HG03521 (cell line): ENCODE measurements around the gene NRSN2.
"Not testable (repeated sequence)": the region's sequence is repeated elsewhere in the genome, so short reads cannot be mapped to it uniquely, and the experiment has no call there.

Experiments used
- ATAC-seq: cut with Tn5 transposase; IDR thresholded peaks from one replicate; pipeline ENCODE4 v1.9.1; 2021; ENCODE audit warnings: mild to moderate bottlenecking, moderate library complexity; ENCODE audit not compliant: unreplicated experiment

Gene NRSN2

DNA sequence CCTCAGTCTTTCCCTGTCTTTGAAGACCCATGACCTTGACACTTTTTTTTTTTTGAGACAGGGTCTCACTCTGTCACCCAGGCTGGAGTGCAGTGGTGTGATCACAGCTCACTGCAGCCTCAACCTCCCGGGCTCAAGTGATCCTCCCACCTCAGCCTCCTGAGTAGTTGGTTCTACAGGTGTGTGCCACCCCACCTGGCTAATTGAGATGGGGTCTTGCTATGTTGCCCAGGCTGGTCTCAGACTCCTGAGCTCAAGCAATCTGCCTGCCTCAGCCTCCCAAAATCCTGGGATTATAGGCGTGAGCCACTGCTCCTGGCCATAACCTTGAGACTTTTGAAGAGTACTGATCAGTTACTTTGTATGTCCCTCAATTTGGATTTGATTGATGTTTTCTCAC lies 46.4 kb downstream of the NRSN2 start:
- not testable (repeated sequence) for ATAC-seq

DNA sequence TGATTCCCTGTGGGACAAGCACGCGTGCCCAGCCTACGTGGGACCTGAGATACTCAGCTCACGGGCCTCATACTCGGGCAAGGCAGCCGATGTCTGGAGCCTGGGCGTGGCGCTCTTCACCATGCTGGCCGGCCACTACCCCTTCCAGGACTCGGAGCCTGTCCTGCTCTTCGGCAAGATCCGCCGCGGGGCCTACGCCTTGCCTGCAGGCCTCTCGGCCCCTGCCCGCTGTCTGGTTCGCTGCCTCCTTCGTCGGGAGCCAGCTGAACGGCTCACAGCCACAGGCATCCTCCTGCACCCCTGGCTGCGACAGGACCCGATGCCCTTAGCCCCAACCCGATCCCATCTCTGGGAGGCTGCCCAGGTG lies 49.3 kb downstream of the NRSN2 start:
- no peak for ATAC-seq

DNA sequence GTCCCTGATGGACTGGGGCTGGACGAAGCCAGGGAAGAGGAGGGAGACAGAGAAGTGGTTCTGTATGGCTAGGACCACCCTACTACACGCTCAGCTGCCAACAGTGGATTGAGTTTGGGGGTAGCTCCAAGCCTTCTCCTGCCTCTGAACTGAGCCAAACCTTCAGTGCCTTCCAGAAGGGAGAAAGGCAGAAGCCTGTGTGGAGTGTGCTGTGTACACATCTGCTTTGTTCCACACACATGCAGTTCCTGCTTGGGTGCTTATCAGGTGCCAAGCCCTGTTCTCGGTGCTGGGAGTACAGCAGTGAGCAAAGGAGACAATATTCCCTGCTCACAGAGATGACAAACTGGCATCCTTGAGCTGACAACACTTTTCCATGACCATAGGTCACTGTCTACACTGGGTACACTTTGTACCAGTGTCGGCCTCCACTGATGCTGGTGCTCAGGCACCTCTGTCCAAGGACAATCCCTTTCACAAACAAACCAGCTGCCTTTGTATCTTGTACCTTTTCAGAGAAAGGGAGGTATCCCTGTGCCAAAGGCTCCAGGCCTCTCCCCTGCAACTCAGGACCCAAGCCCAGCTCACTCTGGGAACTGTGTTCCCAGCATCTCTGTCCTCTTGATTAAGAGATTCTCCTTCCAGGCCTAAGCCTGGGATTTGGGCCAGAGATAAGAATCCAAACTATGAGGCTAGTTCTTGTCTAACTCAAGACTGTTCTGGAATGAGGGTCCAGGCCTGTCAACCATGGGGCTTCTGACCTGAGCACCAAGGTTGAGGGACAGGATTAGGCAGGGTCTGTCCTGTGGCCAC lies 49.9 kb downstream of the NRSN2 start:
- ATAC-seq: no peak

DNA sequence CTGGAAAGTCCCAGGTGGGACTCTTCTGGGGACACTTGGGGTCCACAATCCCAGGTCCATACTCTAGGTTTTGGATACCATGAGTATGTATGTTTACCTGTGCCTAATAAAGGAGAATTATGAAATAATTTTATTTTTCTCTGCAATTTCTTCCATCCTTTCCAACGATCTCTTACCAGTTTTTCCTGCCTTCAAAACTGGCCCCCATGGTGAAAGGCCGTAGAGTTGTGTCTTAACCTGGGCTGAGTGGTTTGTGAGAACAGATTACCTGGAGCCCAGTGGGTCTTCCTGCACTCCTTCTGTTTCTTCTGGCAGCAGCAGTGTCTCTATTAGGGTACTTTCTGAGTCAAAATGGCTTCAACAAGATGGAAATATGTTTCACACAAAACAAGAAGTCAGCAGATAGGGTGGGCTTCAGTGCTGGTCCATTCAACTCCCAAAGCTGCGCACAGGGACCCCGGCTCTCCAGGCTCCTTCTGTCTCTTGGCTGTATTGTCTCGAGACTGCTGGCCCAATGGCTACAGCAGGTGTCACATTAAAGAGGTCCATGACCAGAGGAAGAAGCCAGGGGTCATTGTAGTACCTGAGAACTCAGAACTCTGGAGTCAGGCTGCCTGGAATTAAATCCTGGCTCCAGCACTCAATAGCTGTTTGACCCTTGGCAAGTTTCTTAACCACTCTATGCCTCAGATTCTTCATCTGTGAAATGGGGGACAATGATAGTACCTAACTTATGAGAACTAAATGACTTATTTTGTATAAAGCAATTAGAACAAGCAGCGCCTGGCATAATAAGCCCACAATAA lies 50.7 kb downstream of the NRSN2 start:
- no peak for ATAC-seq

DNA sequence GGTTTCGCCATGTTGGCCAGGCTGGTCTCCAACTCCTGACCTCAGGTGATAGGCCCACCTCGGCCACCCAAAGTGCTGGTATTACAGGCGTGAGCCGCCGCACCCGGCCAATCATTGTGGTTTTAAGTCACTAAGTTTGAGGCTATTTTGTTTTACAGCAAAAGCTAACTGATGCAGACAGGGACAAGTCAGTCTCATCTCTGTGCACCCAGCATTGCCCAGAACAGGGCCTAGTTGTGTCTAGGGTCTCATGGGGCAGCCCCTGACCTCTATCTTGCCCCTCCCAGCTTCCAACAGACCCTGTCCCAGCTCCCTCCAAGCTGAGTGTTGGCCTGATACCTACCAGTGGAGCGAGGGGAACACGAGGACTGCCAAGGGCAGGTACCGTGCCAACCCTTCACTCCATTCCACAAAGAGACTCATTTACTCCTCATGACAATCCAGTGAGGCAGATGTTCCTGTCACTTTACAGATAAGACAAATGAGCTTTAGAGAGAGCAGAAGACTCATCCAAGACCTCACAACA lies 52.3 kb downstream of the NRSN2 start:
- ATAC-seq: no peak

DNA sequence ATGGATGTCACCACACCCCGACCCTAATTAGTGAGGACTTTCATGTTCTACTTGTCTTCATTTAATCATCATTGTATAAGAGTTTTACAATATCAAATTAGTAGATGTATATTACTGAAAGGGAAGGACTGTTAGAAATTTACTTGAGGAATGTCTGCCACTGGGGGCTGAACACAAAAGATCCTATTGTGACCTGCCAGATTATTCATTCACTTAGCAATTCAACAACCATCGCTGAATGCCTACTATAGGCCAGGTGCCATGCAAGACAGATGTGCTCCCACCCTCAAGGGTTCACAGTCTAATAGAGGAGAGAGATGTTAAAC lies 53.2 kb downstream of the NRSN2 start:
- ATAC-seq: no peak

DNA sequence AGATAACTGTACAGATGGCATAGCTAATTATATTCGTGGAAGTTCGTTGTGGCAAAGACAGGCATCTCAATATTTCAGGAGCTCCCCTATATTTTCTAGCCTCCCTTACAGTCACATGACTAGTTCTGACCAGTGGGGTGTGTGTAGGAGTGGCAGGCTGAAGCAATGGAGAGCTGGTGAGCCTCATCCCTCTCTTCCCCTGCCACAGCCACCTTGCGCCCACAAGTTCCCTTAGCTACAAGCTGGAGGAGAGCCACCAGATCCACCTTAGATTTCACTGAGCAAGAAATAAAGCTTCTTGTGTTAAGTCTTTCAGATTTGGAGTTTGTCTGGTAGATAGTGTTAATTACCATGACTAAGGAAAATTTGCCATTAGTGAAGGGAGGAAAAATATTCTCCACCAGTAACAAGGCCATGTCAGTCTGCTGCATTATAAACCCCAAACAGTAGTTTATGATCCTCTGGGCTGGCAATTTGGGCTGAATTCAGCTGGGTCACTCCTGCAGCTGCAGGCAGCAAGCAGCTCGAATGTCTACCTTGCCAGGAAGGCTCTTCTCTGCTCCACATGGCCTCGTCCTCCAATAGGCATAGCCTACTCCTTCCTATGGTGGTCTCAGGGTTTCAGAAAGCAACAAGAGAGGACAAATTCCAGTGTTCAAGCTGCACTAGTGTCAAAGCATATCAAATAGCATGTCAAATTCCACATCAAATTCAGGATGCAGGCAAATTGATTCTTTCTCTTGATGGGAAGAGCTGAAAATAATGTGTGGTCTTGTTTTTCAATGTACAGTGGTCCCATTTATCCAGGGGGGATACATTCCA lies 53.8 kb downstream of the NRSN2 start:
- ATAC-seq: no peak

DNA sequence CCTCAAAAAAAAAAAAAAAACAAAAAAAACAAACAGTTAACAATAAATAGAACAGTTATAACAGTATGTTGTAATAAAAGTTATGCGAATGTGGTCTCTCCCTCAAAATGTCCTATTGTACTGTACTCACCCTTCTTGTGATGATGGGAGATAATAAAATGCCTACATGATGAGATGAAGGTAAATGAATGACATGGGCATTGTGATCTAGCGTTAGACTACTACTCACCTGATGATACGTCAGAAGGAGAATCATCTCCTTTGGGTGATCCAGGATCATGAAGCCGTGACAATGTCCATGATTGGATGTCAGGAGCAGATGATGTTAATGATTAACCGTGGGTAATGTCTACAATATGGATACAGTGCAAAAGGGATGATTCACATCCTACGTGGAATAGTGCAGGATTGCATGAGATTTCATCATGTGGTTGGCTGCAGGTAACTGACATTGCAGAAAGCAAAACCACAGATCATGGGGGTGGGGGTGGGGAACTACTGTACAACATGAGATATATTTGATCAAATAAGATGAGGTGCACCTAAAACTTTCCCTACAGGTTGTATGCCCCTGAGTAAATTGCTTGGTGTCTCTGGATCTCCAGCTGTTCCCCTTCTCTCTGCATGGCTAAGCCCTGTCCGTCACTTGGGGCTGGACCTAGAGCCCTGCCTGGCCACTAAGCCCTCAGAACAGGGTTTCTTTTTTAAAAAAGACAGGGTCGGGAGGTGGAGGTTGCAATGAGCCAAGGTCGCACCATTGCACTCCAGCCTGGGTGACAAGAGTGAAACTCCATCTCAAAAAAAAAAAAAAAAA lies 55.0 kb downstream of the NRSN2 start:
- no peak for ATAC-seq

DNA sequence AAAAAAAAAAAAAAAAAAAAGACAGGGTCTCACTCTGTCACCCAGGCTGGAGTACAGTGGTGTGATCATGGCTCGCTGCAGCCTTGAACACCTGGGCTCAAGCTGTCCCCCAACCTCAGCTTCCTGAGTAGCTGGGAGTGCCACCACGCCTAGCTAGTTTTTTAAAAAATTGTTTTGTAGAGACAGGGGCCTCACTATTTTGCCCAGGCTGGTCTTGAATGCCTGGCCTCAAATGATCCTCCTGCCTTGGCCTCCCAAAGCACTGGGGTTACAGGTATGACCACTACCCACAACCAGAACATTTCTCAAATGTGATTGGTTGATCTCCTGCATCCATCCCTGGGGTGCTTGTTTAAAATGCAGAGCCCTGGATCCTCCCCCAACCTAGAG lies 55.6 kb downstream of the NRSN2 start:
- ATAC-seq: no peak

DNA sequence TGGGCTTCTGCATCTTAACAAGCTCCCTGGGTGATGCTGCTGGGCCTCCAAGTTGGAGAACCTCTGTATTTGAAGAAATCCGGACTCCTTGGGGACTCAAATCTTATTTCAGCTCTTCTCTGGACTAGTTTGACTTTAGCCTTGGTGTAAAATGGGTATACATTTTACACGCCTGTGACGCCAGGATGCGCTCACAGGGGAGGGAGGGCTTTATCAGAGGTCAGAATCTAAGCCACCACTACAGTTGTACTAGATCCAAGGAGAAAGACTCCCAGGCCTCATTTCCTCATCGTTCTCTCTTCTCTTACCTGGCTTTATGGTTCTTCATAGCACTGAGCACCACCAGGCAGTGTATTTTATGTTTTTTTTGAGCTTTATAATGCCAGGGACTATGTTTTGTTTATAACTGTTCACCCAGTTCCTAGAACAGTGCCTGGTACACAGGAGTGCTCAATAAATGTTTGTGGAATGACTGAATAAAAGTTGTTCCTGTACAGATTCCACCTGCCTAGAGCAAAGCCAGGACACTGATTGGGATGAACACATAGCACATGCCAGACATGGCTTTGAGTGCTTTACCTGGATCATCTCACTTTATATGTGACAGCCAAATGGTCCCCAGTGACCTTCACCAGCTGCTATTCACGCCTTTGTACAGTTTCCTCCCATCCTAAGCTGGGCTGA lies 56.1 kb downstream of the NRSN2 start:
- ATAC-seq: no peak

DNA sequence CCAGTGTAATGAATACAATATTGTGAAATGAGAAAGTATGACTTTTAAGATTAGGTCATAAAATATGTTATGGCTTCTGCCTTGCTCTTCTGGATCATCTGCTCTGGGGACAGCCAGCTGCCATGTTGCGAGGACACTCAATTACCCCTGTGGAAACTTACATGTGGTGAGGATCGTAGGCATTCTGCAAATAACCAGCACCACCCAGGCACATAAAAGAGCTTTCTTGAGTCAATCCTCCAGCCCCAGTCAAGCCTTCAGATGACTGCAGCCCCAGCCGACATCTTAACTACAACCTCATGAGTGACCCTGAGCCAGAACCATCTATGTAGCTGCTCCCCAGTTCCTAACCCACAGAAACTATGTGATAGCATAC lies 56.7 kb downstream of the NRSN2 start:
- ATAC-seq: no peak

DNA sequence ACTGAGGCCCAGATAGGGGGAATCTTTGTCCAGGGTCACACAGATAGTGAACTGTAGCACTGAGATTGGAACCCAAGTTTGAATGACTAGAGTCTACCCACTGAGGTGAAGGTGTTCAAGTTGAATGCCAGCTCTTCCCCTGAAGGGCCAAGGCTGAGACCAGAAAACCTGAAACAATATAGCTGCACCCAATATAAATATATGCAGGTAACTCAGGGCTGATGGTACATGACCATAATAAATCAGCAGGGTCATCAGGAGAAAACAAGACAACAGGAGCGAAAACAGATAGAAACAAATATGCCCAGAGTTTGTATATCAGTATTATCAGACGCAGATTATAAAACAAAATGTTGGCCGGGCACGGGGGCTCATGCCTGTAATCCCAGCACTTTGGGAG lies 57.2 kb downstream of the NRSN2 start:
- ATAC-seq: no peak
